GM18520 (cell line): Measurements from ENCODE around the gene HIPK2.

Source experiments
- ATAC-seq: cut with Tn5 transposase; IDR thresholded peaks from one replicate; pipeline ENCODE4 v1.9.1; 2021; ENCODE audit not compliant: unreplicated experiment

HIPK2 gene

GRCh38 chr7:139699640-139700504, 77.9 kb downstream of the HIPK2 start:
- ATAC-seq, result no peak

- no peak for ATAC-seq
Measured at GRCh38 chr7:139698844-139699243, 79.0 kb downstream of the HIPK2 start.

GRCh38 chr7:139698278-139698677, 79.5 kb downstream of the HIPK2 start:
- ATAC-seq, result no peak

GRCh38 chr7:139697056-139697455, 80.7 kb downstream of the HIPK2 start:
- ATAC-seq, result no peak

- ATAC-seq, result no peak
Measured at GRCh38 chr7:139696552-139696951, 81.2 kb downstream of the HIPK2 start.

GRCh38 chr7:139695588-139695987, 82.2 kb downstream of the HIPK2 start:
- ATAC-seq, result no peak

- no peak for ATAC-seq
Measured at GRCh38 chr7:139695051-139695450, 82.7 kb downstream of the HIPK2 start.

- no peak for ATAC-seq
Measured at GRCh38 chr7:139694389-139694676, 83.5 kb downstream of the HIPK2 start.

- ATAC-seq, result no peak
Measured at GRCh38 chr7:139693651-139694388, 84.0 kb downstream of the HIPK2 start.

GRCh38 chr7:139692723-139693122, 85.1 kb downstream of the HIPK2 start:
- no peak for ATAC-seq

- no peak for ATAC-seq
Measured at GRCh38 chr7:139691253-139691781, 86.5 kb downstream of the HIPK2 start.

- ATAC-seq, result no peak
Measured at GRCh38 chr7:139687980-139688632, 89.7 kb downstream of the HIPK2 start.

- ATAC-seq, result no peak
Measured at GRCh38 chr7:139687211-139687954, 90.4 kb downstream of the HIPK2 start.

- peak; percentile 39 for ATAC-seq
Measured at GRCh38 chr7:139683137-139683921, 94.5 kb downstream of the HIPK2 start.

GRCh38 chr7:139682136-139683013, 95.4 kb downstream of the HIPK2 start:
- peak; percentile 24 for ATAC-seq

- ATAC-seq, result no peak
Measured at GRCh38 chr7:139681812-139682135, 96.0 kb downstream of the HIPK2 start.

- no peak for ATAC-seq
Measured at GRCh38 chr7:139681463-139681755, 96.4 kb downstream of the HIPK2 start.

GRCh38 chr7:139680676-139681462, 96.9 kb downstream of the HIPK2 start:
- peak; percentile 27 for ATAC-seq
